ENCODE results near the gene BMS1.
"Not testable (repeated sequence)": the region's sequence is repeated elsewhere in the genome, so short reads cannot be mapped to it uniquely, and the experiment has no call there.

DNA sequence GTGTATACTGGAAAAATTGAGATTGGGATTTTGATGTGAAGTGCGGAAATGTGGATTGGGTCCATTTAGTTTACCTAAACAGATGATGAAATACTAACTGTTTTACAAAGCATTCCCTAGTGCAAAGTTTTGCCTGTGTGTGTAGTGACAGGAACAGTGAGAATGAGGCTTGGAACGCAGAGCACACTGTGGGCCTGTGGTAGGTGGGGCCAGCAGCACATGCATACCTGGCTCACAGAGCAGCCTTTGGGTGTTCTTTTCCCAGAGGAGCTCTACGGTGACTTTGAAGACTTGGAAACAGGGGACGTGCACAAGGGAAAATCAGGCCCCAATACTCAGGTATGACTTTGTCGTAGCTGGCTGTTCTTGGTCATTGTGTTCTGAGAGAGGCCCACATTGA lies 33.7 kb downstream of the BMS1 start:
- TF ChIP-seq NRF1 (IDR thresholded peaks at IDR 0.05; ENCODE audit: low read depth, low read length); RAD21 (IDR thresholded peaks at IDR 0.05; ENCODE audit: low read length); EP300 (IDR thresholded peaks at IDR 0.05; ENCODE audit: borderline replicate concordance in 1 of 2, low read depth in 1 of 2, low read length in 1 of 2); EZH2phosphoT487 (IDR thresholded peaks at IDR 0.05; ENCODE audit: borderline replicate concordance, low read depth); SMC3 (IDR thresholded peaks at IDR 0.05; ENCODE audit: low read depth, low read length); RFX5 (IDR thresholded peaks at IDR 0.05; ENCODE audit: low read length); TEAD4 (IDR thresholded peaks at IDR 0.05; ENCODE audit: borderline replicate concordance, insufficient read depth): not testable (repeated sequence)
- TF ChIP-seq, protein P1, sequence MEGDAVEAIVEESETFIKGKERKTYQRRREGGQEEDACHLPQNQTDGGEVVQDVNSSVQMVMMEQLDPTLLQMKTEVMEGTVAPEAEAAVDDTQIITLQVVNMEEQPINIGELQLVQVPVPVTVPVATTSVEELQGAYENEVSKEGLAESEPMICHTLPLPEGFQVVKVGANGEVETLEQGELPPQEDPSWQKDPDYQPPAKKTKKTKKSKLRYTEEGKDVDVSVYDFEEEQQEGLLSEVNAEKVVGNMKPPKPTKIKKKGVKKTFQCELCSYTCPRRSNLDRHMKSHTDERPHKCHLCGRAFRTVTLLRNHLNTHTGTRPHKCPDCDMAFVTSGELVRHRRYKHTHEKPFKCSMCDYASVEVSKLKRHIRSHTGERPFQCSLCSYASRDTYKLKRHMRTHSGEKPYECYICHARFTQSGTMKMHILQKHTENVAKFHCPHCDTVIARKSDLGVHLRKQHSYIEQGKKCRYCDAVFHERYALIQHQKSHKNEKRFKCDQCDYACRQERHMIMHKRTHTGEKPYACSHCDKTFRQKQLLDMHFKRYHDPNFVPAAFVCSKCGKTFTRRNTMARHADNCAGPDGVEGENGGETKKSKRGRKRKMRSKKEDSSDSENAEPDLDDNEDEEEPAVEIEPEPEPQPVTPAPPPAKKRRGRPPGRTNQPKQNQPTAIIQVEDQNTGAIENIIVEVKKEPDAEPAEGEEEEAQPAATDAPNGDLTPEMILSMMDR (IDR thresholded peaks at IDR 0.05): not testable (repeated sequence)
- TF ChIP-seq, protein P2, sequence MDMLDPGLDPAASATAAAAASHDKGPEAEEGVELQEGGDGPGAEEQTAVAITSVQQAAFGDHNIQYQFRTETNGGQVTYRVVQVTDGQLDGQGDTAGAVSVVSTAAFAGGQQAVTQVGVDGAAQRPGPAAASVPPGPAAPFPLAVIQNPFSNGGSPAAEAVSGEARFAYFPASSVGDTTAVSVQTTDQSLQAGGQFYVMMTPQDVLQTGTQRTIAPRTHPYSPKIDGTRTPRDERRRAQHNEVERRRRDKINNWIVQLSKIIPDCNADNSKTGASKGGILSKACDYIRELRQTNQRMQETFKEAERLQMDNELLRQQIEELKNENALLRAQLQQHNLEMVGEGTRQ (IDR thresholded peaks at IDR 0.05; ENCODE audit: borderline replicate concordance, low read depth, low read length): not testable (repeated sequence)
- TF ChIP-seq, protein P3, sequence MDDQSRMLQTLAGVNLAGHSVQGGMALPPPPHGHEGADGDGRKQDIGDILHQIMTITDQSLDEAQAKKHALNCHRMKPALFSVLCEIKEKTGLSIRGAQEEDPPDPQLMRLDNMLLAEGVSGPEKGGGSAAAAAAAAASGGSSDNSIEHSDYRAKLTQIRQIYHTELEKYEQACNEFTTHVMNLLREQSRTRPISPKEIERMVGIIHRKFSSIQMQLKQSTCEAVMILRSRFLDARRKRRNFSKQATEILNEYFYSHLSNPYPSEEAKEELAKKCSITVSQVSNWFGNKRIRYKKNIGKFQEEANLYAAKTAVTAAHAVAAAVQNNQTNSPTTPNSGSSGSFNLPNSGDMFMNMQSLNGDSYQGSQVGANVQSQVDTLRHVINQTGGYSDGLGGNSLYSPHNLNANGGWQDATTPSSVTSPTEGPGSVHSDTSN (IDR thresholded peaks at IDR 0.05): not testable (repeated sequence)
- TF ChIP-seq, protein P4, sequence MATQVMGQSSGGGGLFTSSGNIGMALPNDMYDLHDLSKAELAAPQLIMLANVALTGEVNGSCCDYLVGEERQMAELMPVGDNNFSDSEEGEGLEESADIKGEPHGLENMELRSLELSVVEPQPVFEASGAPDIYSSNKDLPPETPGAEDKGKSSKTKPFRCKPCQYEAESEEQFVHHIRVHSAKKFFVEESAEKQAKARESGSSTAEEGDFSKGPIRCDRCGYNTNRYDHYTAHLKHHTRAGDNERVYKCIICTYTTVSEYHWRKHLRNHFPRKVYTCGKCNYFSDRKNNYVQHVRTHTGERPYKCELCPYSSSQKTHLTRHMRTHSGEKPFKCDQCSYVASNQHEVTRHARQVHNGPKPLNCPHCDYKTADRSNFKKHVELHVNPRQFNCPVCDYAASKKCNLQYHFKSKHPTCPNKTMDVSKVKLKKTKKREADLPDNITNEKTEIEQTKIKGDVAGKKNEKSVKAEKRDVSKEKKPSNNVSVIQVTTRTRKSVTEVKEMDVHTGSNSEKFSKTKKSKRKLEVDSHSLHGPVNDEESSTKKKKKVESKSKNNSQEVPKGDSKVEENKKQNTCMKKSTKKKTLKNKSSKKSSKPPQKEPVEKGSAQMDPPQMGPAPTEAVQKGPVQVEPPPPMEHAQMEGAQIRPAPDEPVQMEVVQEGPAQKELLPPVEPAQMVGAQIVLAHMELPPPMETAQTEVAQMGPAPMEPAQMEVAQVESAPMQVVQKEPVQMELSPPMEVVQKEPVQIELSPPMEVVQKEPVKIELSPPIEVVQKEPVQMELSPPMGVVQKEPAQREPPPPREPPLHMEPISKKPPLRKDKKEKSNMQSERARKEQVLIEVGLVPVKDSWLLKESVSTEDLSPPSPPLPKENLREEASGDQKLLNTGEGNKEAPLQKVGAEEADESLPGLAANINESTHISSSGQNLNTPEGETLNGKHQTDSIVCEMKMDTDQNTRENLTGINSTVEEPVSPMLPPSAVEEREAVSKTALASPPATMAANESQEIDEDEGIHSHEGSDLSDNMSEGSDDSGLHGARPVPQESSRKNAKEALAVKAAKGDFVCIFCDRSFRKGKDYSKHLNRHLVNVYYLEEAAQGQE (IDR thresholded peaks at IDR 0.05; ENCODE audit: low read depth, low read length): not testable (repeated sequence)
